HS-5 (cell line): ENCODE measurements around the gene TULP4.

Source experiments
- DNase-seq: peaks from one replicate; pipeline ENCODE4 v3.0.0-alpha.2; 2012; ENCODE audit warnings: low read depth

The TULP4 gene

GRCh38 chr6:158559895-158560835 is 247.9 kb downstream of the TULP4 start, which contains the start of gene TMEM181:
TMEM181 (plus strand) TSS chr6:158560091; CDS start chr6:158560225, 134 bp downstream.
- peak; percentile 30 for DNase-seq

GRCh38 chr6:158560836-158561320 is 248.6 kb downstream of the TULP4 start:
- DNase-seq, result no peak
